Stimulated activated CD4-positive, alpha-beta T cell treated with anti-CD3 and anti-CD28 coated beads, Interleukin-4, amount 100 ng/mL, for 4 hours (primary cell): ENCODE results near the gene ITGAD.

Experiments
- DNase-seq, 2 experiments: peaks; one replicate each; pipeline ENCODE4 v3.0.0-alpha.2; 2020

Gene ITGAD

DNA sequence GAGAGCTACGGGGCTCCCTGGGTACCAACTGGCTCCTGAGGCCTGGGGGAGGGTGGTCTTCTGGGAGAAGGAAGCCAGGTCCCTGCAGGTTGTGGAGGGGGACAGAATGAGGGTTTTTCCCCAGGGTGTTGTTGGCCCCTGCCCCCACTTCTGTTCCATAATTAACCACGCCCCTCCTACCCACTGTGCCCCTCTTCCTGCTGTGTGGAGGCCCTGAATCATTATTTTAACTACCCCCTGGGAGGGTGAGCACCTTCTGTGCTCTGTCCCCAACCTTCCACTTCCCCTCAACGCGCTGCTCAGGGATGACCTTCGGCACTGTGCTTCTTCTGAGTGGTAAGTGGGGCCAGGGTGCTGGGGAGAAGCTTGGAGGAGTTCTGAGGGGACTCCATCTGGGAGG, at the start of gene ITGAD:
ITGAD (plus strand) TSS at position 280 of the 400 bp plus-strand sequence; CDS start at position 306, 26 bp downstream.
- no peak for DNase-seq

DNA sequence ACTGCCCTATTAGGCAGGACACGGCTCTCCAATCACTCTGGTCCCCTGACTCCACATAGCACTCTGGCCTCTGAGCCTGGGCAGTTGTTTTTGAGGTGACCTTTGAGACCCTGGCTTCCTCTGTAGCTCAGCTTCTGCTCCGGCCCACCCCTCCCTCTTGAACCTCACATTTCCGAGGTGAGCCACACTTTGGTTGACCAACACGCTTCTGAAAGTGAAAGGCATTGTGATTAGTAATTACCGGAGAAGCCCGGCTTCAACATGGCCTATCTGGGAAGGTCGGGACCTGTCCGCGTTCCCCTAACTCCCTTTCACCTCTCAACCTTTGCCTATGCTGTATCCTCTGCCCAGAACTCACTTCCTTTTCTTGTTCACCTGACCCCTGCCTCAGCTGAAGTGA, 48.4 kb upstream of the ITGAD start:
- DNase-seq, result no peak

DNA sequence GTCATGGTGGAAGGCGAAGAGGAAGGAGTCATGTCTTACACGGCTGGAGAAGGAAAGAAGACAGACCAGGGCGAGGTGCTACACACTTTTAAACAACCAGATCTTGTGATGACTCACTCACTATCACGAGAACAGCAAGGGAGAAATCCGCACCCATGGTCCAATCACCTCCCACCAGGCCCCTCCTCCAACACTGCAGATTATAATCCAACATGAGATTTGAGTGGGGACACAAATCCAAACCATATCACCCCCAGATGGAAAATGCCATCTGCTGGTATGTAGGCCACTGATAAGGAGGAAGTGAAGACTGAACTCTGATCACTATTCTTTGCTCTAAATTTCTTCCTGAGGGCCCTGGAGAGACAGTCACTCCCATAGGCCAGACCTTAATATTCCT, 45.7 kb upstream of the ITGAD start:
- DNase-seq, result no peak

DNA sequence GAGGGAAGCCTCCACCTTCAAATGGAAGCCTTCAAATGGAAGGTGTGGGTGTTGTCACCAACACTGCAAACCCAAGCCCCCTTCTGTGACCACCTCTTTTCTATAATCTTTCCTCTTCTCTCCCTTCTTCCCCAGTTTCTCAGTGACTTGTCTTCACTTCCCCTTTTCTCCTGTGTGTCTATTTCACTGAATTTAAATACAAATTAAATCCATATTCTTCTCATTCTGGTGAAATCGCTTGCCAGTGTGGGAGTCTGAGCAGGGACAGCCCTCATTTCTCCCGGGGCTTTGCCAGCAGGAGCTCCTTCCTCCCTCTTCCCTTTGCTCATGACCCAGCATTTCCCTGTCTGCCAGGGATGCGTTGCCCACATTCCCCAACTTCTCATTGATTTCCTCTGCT, 44.6 kb upstream of the ITGAD start:
- no peak for DNase-seq

DNA sequence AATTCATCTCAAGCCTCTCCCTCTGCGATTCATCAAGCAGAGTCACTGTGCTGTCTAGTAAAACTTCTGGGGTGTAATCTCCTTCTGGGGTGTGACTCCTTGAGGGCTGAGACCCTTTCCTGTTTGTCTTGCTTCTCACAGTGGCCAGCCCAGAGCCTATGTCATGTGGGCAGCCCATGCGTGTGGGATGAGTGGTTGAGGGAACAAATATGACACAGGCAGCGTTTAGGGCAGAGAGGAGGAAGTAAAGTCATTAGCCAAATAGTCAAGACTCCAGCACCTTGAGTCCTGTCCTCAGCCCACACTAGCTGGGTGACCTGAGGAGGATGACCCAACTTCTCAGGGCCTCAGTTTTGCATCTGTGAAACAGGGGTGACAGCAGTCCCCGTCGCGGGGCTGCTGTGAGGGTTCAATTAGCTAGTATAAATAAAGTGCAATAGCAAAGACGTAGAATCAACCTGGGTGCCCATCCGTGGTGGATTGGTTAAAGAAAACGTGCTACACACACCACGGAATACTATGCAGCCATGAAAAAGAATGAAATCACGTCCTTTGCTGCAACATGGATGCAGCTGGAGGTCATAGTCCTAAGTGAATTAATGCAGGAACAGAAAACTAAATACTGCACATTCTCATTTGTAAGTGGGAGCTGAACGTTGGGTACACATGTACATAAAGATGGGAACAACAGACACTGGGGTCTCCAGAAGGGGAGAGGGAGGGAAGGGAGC, 42.7 kb upstream of the ITGAD start:
- no peak for DNase-seq

DNA sequence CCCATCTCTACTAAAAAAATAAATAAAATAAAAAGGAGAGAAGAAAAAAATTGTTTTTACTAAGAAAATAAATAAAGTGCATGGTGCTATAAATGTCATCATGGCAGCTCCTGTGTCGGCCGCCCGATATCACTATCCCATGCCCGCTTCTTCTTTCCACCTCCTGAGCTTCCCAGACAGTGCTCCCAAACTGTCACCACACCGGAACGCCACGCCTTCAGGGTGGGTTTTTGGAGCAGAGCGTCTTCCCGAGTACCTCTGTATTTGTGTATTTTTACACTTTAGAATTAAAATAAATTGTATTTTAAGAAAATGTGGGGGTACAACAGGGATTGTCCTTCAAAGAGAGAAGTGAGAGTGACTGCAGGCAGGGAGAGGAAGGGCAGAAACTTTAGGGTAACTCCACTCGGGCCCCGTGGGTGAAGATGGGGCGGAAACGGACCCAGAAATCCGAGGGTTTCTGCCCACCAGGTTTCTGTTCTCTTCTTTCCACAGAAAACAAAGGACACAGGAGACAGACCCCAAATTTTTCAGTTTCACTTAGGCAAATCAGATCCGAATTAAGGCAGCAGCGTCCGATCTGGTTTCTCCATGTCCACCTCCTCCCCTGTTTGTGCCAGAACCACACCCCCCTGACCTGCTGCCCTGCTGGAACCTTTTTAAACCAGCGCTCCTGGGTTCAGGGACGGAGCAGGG, 41.7 kb upstream of the ITGAD start:
- no peak for DNase-seq

DNA sequence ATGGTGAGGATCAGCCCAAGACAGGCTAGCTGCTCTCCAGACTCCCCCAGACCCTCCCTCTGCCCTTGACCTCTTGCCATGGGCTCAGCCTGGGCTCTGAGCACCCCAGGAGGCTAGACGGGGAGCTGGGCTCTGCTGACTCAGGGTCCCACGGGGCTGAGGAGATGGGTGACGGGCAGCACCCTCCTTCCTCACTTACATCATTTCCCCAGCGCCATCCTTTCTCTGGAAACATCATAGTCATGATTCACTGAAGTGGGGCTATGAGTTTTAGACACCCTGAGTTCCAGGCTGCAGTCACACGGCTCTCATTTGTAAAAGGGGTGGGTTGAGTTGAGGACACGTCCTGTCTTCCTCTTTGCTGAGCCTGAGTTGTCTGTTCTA, 41.2 kb upstream of the ITGAD start:
- DNase-seq, result no peak

DNA sequence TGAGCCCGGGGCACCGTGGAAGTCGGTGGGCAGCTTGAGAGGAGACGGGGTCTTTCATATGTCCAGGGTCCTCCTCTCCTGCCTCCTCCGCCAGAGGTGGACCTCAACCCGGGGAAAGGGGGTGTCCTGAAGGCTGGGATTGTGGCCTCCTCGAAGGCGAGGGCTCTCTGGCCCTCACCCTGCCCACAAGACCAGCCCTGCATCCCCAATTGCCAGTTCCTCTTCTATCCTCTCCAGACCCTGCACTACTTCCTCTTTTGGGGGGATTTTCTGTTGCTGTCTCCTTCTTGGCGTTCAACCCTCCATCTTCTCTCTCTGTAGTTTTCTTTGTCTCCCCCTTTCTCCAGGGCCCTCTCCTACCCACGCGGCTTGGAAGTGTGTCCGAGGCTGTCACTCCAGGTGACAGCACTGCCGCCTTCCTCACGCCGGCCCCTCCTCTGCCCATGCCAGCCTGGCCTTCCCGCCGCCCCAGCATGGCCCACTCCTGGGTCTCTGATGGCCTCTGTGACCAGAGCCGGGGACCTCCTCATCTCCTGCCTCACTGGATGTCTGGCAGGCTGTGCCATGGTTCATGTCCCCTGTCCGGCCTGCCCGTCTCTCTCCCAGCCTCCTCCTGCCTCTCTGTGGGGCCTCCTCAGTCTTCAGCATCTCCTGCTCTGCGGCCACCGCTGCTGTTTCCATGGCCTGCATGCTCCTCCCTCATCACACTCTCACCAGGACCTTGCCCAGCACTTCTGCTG, 40.6 kb upstream of the ITGAD start:
- DNase-seq, result no peak

DNA sequence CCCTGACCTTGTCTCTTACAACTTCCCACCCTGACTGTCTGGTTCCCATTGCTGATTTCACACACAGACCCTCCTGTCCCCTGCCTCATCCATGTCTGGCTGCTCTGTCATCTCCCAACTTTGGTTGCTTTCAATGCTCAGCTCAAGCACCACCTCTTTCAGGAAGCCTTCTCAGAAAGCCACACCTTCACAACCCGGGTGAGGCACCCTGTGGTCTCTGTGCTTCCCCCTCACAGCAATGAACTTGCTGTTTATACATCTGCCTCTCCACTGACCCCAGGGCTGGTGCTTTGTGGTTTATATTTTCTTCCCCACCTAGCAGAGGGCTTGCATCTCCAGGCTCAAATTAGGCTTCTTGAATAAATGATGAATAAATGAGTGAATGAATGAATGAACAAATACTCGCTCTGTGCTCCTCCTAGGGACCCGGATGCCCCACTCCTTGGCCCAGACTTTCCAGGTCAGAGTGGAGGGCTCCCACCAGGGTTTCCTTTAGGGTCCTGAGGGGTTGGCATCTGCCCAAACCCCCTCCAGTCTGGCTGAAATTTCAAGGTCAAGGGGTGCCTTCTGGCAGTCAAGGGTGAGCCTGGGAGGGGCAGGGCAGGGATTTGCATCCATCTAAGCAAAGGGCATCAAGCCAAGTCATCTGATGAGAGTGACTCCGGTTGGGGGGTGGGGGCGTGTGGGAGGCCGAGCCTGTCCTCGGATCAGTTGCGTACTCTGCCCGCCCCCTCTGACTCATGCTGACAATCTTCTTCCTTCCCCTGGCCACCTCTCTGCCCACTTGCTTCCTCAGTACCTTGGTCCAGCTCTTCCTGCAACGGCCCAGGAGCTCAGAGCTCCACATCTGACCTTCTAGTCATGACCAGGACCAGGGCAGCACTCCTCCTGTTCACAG, 38.5 kb upstream of the ITGAD start, which contains the start of gene ITGAX:
ITGAX (plus strand) TSS at position 783 of the 898 bp plus-strand sequence; CDS start at position 862, 79 bp downstream.
- DNase-seq, result peak; percentile 24 to 47

DNA sequence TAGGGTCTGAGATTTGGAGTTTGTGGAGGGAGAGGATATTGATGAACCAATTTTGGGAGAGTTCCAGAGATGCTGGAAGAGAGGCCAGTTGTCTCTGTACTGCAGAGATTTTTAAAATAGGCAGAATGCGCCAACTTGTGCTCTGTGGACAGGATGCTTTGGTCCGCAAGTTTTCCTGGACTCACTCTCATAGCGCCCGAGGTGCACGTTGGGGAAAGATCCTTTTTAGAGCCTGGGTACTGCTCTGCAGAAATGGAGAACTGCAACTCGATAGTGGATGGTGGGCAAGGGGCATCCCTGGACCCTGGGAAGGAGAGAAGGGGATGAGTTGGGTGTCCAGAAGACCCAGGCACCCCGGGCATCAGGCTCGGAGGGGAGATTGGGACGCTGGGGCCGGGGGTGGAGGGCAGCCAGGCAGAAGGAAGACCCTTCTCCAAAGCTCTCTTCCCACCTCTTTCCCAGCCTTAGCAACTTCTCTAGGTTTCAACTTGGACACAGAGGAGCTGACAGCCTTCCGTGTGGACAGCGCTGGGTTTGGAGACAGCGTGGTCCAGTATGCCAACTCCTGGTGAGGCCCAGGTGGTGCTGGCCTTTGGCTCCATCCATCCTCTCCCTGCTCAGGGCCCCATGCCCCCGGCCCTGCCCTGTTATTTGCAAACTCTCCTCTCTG, 37.6 kb upstream of the ITGAD start:
- DNase-seq, result no peak

DNA sequence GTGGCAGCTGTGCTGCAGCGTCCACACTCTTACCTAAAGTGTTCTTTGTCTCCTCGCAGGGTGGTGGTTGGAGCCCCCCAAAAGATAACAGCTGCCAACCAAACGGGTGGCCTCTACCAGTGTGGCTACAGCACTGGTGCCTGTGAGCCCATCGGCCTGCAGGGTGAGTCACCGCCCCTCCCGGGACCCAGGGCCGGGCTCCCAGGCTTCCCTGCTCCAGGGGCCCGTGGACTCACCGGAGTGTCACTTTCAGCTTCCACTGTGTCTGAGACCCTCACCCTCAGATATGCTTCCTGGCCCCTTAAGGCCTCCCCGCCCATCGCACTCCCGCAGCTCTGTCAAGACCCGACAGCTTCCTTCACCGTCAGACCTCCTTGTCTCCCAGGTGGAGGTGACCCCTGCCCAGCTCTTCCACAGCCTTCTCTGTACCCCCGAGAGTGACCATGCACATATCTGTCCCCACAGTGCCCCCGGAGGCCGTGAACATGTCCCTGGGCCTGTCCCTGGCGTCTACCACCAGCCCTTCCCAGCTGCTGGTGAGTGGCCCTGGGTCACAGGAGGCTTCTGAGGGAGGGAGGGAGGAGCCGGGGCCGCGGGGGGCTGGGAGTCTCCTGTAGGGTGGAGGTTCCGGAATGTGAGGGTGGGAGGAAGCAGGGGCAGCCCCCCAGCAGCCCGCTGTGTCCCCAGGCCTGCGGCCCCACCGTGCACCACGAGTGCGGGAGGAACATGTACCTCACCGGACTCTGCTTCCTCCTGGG, 36.4 kb upstream of the ITGAD start:
- no peak for DNase-seq

DNA sequence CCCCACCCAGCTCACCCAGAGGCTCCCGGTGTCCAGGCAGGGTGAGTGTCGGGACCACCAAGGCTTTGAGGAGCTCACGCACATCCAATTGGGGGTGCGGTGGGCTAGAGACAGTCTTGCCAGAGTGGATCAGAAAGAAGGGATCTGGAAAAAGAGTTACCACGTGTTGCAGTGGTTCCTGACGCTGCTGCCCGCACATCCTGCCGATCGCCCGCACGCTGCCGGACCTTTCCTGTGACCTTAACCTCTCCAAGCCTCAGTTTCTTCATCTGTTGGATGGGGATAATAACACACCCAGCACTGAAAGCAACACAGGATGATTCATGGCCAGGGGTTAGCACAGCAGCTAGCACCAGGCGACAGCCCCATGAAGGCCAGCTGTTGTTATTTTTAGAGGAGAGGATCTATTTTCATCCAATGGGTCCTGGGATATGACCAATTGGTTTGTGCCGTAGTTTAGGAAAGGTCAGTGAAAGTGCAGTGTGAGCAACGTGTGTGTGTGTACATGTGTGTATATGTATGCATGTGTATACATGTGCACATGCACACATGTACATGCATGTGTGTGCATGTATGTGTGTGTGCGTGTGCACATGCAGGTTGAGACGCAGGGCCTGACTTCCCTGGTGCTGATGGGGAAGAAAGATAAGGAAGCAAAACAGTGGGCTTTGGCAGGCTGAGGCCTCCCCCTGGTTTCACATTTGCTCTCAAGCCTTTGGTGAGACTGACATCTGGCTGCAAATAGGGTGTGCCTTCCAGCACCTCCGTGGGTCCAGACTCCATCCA, 35.6 kb upstream of the ITGAD start:
- no peak for DNase-seq

DNA sequence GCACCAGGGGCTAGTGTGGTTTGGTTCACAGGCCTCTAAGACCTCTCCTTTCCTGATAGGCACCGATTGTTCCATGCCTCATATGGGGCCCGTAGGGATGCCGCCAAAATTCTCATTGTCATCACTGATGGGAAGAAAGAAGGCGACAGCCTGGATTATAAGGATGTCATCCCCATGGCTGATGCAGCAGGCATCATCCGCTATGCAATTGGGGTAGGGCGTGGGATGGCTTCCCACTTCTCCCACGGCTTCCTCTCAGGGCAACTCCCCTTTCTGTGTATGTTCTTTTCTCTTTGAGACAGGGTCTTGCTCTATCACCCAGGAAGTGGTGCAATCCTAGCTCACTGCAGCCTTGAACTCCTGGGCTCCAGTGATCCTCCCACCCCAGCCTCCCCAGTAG, 32.9 kb upstream of the ITGAD start:
- no peak for DNase-seq

DNA sequence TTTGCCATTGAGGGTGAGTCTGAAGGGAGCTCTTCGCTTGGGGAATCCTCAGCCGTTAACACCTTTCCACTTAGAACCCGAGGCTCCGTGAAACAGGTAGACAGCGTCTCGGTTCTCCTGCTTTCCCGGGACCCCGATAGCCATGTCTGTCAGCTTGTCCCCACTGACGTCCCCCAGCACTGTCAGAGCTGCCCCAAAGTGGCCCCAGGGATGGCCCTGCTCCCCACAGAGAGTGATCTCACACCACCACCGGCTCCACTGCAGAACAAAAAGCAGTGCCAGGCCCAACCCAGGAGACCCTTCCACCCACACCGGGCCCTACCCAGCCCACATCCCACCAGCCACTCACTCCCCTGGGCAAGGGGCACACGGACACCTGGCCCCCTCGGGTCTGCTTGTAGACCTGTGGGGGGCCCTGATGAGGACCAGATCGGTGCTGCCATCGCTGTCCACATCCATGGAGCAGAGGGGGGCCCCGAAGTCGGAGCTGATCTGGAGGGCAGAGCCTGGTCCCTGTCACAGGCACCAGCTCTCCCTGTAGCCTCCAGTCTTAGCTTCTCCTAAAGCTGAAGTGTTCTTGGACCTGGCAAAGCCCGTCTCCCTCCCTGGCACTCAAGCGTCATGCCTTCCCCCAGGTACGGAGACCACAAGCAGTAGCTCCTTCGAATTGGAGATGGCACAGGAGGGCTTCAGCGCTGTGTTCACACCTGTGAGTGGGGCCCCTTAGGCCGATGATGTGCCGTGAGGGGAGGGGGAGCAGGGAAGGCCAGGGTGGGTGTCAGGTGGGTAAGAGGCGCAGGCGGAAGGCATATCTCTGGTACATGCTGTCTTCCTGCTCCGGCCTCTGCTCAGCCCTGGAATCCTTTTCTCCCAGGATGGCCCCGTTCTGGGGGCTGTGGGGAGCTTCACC, 31.7 kb upstream of the ITGAD start:
- DNase-seq, result no peak

DNA sequence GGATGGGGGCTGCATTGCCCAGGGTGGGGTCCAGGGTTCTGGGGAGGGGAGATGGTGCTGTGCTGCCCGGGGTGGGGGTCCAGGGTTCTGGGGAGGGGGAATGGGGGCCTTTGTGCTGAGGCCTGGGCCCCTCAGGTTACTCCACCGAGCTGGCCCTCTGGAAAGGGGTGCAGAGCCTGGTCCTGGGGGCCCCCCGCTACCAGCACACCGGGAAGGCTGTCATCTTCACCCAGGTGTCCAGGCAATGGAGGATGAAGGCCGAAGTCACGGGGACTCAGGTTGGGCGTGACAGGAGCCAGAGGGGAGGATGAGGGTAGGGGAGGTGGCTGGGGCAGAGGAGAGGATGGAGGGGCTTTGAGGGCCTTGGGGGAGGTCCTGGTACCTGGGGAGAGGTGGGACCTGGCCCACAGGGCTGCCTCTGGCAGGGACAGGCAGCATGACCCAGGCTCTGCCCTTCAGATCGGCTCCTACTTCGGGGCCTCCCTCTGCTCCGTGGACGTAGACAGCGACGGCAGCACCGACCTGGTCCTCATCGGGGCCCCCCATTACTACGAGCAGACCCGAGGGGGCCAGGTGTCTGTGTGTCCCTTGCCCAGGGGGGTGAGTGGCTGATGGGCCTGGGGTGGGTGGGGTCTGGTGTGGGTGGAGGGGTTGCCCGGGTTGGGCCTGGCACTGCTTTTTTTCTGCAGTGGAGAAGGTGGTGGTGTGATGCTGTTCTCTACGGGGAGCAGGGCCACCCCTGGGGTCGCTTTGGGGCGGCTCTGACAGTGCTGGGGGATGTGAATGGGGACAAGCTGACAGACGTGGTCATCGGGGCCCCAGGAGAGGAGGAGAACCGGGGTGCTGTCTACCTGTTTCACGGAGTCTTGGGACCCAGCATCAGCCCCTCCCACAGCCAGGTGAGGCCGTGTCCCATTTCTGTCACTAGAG, 30.4 kb upstream of the ITGAD start:
- no peak for DNase-seq

DNA sequence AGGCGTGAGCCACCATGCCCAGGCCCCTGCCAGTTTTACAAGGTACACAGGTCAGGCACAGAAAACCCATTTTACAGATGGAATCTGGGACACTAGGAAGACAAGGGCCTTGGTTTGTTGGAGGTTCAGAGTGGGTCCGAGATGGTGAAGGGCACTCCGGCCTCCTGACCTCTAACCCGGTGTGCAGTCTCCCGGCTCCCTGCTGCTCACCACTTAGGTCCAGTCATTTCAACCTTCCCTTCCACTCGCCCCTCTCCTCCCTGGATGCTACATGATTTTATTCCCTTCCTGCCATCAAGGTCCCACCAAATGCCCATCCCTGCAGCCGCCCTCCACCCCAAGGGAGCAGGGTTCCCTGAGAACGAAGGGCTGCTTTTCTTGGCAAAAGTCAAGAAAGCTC, 29.4 kb upstream of the ITGAD start:
- no peak for DNase-seq

DNA sequence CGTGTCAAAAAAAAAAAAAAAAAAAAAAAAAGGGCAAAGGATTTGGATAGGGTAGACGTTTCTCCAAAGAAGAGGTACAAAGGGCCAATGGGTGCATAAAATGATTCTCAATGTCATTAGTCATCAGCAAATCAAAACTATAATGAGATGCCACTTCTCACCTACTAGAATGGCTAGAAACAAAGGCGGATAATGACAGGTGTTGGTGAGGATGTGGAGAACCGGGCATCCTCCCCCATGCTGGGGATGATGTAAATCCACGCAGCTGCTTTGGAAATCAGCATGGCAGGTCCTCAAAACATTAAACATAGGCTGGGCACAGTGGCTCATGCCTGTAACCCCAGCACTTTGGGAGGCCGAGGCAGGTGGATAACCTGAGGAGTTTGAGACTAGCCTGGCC, 28.7 kb upstream of the ITGAD start:
- DNase-seq, result no peak

DNA sequence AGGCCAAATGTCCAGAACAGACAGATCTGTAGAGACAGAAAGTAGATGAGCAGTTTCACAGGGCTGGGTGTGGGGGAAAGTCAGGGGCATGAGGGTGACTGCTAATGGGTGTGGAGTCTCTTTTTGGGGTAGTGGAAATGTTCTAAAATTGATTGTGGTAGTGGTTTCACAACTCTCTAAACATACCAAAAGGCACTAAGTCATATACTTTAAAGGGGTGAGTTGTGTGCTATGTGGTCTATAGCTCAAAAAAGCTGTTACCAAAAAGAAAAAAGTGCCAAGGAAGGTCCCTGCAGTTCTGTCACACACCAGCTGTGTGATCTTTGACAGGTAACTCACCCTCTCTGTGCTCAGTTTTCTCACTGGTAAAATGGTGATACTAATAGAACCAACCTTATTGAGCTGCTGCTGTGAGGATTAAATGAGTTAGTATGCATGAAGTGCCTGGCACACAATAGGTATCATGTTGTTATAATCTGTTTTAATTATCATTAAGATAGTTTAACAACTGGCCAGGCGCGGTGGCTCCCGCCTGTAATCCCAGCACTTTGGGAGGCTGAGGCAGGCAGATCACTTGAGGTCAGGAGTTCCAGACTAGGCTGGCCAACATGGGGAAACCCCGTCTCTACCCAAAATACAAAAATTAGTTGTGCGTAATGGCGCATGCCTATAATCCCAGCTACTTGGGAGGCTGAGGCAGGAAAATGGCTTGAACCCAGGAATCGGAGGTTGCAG, 27.8 kb upstream of the ITGAD start:
- DNase-seq, result no peak
